ENCODE data around the gene ADGRL3. TPM values are rescaled to one million over a fixed set of nuclear protein-coding genes. Genes with fewer than 3 reads are reported as not detected.

Gene ADGRL3
- total RNA-seq, 1 donor from 2014 or later = not detected

- intact Hi-C loops (cut with micrococcal nuclease) = no loop called here
- no peaks in the 10 kb centered on the region for H3K27me3 Mint-ChIP-seq
- ATAC-seq (ENCODE audit: low read depth) = no peak
- ChIA-PET CTCF (no interaction called here), POLR2A (no interaction called here)
- DNase-seq = no peak
- H3K4me3 Mint-ChIP-seq = no peak overlapping the region
- TF ChIP-seq CTCF (IDR thresholded peaks at IDR 0.05) = no peak
- no peaks in the 10 kb centered on the region for H3K36me3 Mint-ChIP-seq (ENCODE audit: low read depth)
- no peak overlapping the region for H3K27ac Mint-ChIP-seq
- H3K4me1 Mint-ChIP-seq = no peaks in the 10 kb centered on the region
- H3K9me3 Mint-ChIP-seq = no peaks in the 10 kb centered on the region
Measured at GRCh38 chr4:62028745-62029144, 828.6 kb downstream of the ADGRL3 start.

GRCh38 chr4:62030958-62031357 lies 830.8 kb downstream of the ADGRL3 start:
- intact Hi-C loops (cut with micrococcal nuclease) = no loop called here
- DNase-seq (no peak), ATAC-seq (ENCODE audit: low read depth) (no peak)
- H3K27ac Mint-ChIP-seq = no peak overlapping the region
- H3K36me3 Mint-ChIP-seq (ENCODE audit: low read depth) = no peaks in the 10 kb centered on the region
- CTCF ChIA-PET = no interaction called here
- no peaks in the 10 kb centered on the region for H3K27me3 Mint-ChIP-seq
- POLR2A ChIA-PET = no interaction called here
- H3K4me1 Mint-ChIP-seq = no peaks in the 10 kb centered on the region
- no peaks in the 10 kb centered on the region for H3K9me3 Mint-ChIP-seq
- H3K4me3 Mint-ChIP-seq = no peak overlapping the region
- no peak for TF ChIP-seq CTCF (IDR thresholded peaks at IDR 0.05)

- Mint-ChIP-seq H3K4me3 (no peak overlapping the region), H3K9me3 (peaks cover 2% of the 10 kb centered on the region), H3K27me3 (no peaks in the 10 kb centered on the region), H3K36me3 (ENCODE audit: low read depth) (no peaks in the 10 kb centered on the region), H3K27ac (no peak overlapping the region), H3K4me1 (no peaks in the 10 kb centered on the region)
- ChIA-PET CTCF (no interaction called here), POLR2A (no interaction called here)
- ATAC-seq (ENCODE audit: low read depth) = no peak
- no peak for DNase-seq
- TF ChIP-seq CTCF (IDR thresholded peaks at IDR 0.05) = no peak
- intact Hi-C loops (cut with micrococcal nuclease) = no loop called here
Measured at GRCh38 chr4:62037571-62037970, 837.4 kb downstream of the ADGRL3 start.

GRCh38 chr4:62051332-62051731 lies 851.2 kb downstream of the ADGRL3 start:
- DNase-seq (no peak), ATAC-seq (ENCODE audit: low read depth) (no peak)
- H3K4me1 Mint-ChIP-seq = no peaks in the 10 kb centered on the region
- H3K27ac Mint-ChIP-seq = no peak overlapping the region
- H3K36me3 Mint-ChIP-seq (ENCODE audit: low read depth) = no peaks in the 10 kb centered on the region
- POLR2A ChIA-PET = no interaction called here
- no peak for TF ChIP-seq CTCF (IDR thresholded peaks at IDR 0.05)
- H3K27me3 Mint-ChIP-seq = no peaks in the 10 kb centered on the region
- intact Hi-C loops (cut with micrococcal nuclease) = no loop called here
- peaks cover under 1% of the 10 kb centered on the region for H3K9me3 Mint-ChIP-seq
- H3K4me3 Mint-ChIP-seq = no peak overlapping the region
- CTCF ChIA-PET = no interaction called here

GRCh38 chr4:62053974-62054373 lies 853.8 kb downstream of the ADGRL3 start:
- POLR2A ChIA-PET = no interaction called here
- ATAC-seq (ENCODE audit: low read depth) = no peak
- intact Hi-C loops (cut with micrococcal nuclease) = no loop called here

More at GRCh38 chr4:62053974-62054373, 853.8 kb downstream of the ADGRL3 start:
- Mint-ChIP-seq H3K9me3 (peaks cover 1% of the 10 kb centered on the region), H3K27me3 (no peaks in the 10 kb centered on the region), H3K4me1 (no peaks in the 10 kb centered on the region), H3K36me3 (ENCODE audit: low read depth) (no peaks in the 10 kb centered on the region), H3K4me3 (no peak overlapping the region), H3K27ac (no peak overlapping the region)
- DNase-seq = no peak
- no peak for TF ChIP-seq CTCF (IDR thresholded peaks at IDR 0.05)
- CTCF ChIA-PET = no interaction called here
